DND-41 (cell line): ENCODE measurements around the gene KRTAP6-3.

Experiments
- ATAC-seq: fragments of 200-7000 bp; cut with Tn5 transposase; 3 replicates; pipeline ENCODE4 v1.9.1; 2021; ENCODE audit warnings: low read depth; ENCODE audit not compliant: insufficient read depth
- DNase-seq: peaks from one replicate; pipeline ENCODE4 v3.0.0-alpha.2; 2020
- H2AFZ ChIP-seq: 2 replicates; pipeline ENCODE4 v1.6.0; 2012; ENCODE audit warnings: low read depth, low read length
- H3K27ac ChIP-seq: 2 replicates; pipeline ENCODE4 v1.5.1; 2012; ENCODE audit warnings: low read length, inconsistent platforms
- H3K27me3 ChIP-seq: fragments of 200-600 bp; sonication (generic); 2 replicates; pipeline ENCODE4 v1.6.0; 2012; ENCODE audit warnings: low read length, mild to moderate bottlenecking, inconsistent platforms; ENCODE audit not compliant: insufficient read depth, poor library complexity
- H3K36me3 ChIP-seq: 2 replicates; pipeline ENCODE4 v1.5.1; 2012; ENCODE audit warnings: low read length, inconsistent platforms; ENCODE audit not compliant: insufficient read depth
- H3K4me1 ChIP-seq: 2 replicates; pipeline ENCODE4 v1.5.1; 2012; ENCODE audit warnings: mild to moderate bottlenecking, low read length; ENCODE audit not compliant: insufficient read depth
- H3K4me2 ChIP-seq: 2 replicates; pipeline ENCODE4 v1.6.0; 2012; ENCODE audit warnings: mild to moderate bottlenecking, moderate library complexity, low read length, inconsistent platforms; ENCODE audit not compliant: insufficient read depth
- H3K4me3 ChIP-seq, 2 experiments: fragments of 200-600 bp in 1 of 2; shearing (Covaris generic) in 1 of 2; 2 replicates each; pipeline ENCODE4 v1.5.1; 2012 to 2016; ENCODE audit warnings: inconsistent platforms in 2 of 2, low read length in 2 of 2, mild to moderate bottlenecking in 2 of 2, low read depth in 1 of 2, moderate library complexity in 1 of 2
- H3K79me2 ChIP-seq: 2 replicates; pipeline ENCODE4 v1.6.0; 2012; ENCODE audit warnings: low read length, inconsistent platforms; ENCODE audit not compliant: insufficient read depth
- H3K9ac ChIP-seq: 2 replicates; pipeline ENCODE4 v1.6.0; 2012; ENCODE audit warnings: low read depth, mild to moderate bottlenecking, inconsistent platforms, low read length, moderate library complexity
- H3K9me3 ChIP-seq: 2 replicates; pipeline ENCODE4 v1.5.1; 2012; ENCODE audit warnings: low read length, moderate library complexity, mild to moderate bottlenecking, inconsistent platforms; ENCODE audit not compliant: insufficient read depth, severe bottlenecking
- H4K20me1 ChIP-seq: 2 replicates; pipeline ENCODE4 v1.6.0; 2012; ENCODE audit warnings: low read length; ENCODE audit not compliant: insufficient read depth
- CTCF ChIP-seq: IDR thresholded peaks from 2 replicates; pipeline ENCODE4 v1.5.1; 2012; ENCODE audit warnings: borderline replicate concordance, low read length, moderate library complexity, mild to moderate bottlenecking; ENCODE audit not compliant: poor library complexity, severe bottlenecking; ENCODE audit errors: extremely low read depth
- EZH2 ChIP-seq: IDR thresholded peaks from 3 replicates; pipeline ENCODE4 v1.6.1; 2012; ENCODE audit warnings: borderline replicate concordance, low read depth, mild to moderate bottlenecking, moderate library complexity, low read length, inconsistent platforms; ENCODE audit not compliant: severe bottlenecking

The KRTAP6-3 gene, protein sequence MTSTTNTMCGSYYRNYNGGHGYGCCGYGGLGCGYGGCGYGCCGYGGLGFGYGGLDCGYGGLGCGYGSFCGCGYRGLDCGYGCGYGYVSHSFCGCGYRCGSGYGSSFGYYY

DNA sequence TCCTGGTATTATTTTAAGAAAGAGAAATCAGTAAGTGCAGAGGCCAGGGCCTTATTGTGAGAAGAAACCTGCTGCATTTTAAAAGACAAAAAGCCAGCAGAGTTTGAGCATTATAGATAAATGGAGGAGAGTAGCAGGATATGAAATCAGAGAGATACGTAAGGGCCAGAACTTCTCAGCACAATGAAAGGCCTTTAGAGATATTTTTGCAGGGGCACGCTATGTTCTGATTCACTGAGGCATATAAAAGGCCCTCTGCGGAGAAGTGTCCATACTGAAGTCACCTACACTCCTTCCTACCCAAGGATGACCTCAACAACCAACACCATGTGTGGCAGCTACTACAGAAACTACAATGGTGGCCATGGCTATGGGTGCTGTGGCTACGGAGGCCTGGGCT lies at the start of gene KRTAP6-3:
Gene KRTAP6-3, plus strand, starts transcription at position 301 of the 400 bp plus-strand sequence. Its CDS starts 6 bp downstream, at position 307.
- no peak within 1 kb of the TSS for H3K4me3 ChIP-seq
- no peak within 1 kb of the TSS for H3K27ac ChIP-seq
- TF ChIP-seq EZH2 (no peak), CTCF (no peak)
- H3K4me1 ChIP-seq: no peaks in the 10 kb centered on the region
- H3K9me3 ChIP-seq: no peaks in the 10 kb centered on the region
- no peaks in the 10 kb centered on the region for H3K79me2 ChIP-seq
- H4K20me1 ChIP-seq: no peaks in the 10 kb centered on the region
- no peaks in the 10 kb centered on the region for H3K27me3 ChIP-seq
- DNase-seq (no peak), ATAC-seq (no peak)
- no peaks in the 10 kb centered on the region for H3K36me3 ChIP-seq
- no peak within 1 kb of the TSS for H3K9ac ChIP-seq
- H2AFZ ChIP-seq: no peak within 1 kb of the TSS
- H3K4me2 ChIP-seq: no peak within 1 kb of the TSS

DNA sequence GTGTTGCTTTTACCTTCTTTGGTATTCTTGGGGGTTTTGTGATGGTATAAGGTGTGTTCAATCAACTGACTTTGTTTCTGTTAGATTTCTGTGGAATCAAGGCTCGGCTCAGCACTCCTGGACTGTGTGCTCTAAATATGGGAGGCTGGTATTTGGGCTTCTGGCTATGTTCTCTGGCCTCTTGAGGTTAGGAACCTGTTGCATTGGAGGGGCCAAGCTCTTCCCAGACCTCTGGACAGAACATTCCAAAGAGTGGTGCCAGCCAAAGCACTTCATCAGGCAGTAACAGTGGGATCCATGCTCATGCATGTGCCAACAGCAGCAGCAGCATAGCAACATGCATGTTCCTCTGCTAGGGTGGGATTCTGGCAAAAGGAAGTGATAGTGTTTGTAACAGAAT lies 39.5 kb upstream of the KRTAP6-3 start:
- Histone ChIP-seq H2AFZ (no peak overlapping the region), H3K36me3 (no peaks in the 10 kb centered on the region), H3K9me3 (no peaks in the 10 kb centered on the region), H3K27ac (no peak overlapping the region), H3K79me2 (no peaks in the 10 kb centered on the region), H3K4me1 (no peaks in the 10 kb centered on the region), H3K27me3 (no peaks in the 10 kb centered on the region), H3K4me3 (no peak overlapping the region), H3K9ac (no peak overlapping the region), H3K4me2 (no peak overlapping the region), H4K20me1 (no peaks in the 10 kb centered on the region)
- ATAC-seq (no peak), DNase-seq (no peak)
- TF ChIP-seq CTCF (no peak), EZH2 (no peak)

DNA sequence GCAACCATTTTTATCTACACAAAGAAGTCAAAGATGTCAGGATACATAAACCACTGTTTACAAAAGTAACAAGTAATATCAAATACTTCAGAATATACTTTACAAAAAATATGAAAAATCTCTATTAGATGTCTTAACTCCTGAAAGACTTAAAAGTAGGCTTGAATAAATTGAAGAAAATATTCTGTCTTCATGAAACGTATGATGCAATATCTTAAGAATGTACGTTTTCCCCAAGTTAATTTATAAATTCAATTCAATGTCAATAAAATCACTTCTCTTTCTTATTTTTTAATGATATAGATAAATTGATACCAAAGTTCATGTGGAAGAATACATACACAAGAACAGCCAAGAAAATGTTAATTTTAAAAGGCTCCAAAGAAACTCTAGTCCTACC lies 37.1 kb upstream of the KRTAP6-3 start:
- no peak for DNase-seq
- Histone ChIP-seq H3K36me3 (no peaks in the 10 kb centered on the region), H3K9ac (no peak overlapping the region), H4K20me1 (no peaks in the 10 kb centered on the region), H2AFZ (no peak overlapping the region), H3K27ac (no peak overlapping the region), H3K4me3 (no peak overlapping the region), H3K9me3 (no peaks in the 10 kb centered on the region), H3K27me3 (no peaks in the 10 kb centered on the region), H3K79me2 (no peaks in the 10 kb centered on the region), H3K4me1 (no peaks in the 10 kb centered on the region), H3K4me2 (no peak overlapping the region)
- TF ChIP-seq CTCF: no peak
- no peak for TF ChIP-seq EZH2
- no peak for ATAC-seq

DNA sequence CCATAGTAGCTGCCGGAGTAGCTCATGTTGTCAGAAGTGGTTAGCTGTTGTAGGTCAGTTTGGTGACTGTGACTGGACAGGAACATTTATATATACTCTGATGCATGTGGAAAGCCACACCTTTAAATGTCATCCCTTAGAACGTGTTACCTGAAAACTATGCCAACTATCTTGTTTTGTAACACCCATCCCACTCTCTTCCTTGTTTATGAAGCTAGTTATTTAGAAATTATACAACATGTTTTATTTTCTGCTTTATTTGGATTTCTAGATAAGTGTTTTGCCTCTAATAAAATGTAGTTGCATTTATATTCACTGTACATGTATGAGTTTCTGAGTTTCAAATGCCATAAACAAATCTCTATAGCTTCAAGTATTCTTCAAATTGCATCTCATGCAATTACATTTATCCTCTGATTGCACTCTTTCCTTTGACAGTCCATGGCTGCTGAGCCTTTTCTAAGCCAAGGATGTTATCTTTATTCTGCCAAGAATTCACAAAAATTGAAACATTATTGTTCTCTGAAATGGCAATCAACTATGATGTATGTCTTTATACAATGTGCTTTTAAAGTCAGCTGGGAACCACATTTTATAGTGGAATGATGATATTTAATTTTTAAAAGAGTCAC lies 30.9 kb upstream of the KRTAP6-3 start, which contains the start of gene KRTAP19-7:
Gene KRTAP19-7, minus strand, starts transcription at position 51 of the 632 bp plus-strand sequence. Its CDS starts 25 bp downstream, at position 26.
- H2AFZ ChIP-seq: no peak within 1 kb of the TSS
- DNase-seq (no peak), ATAC-seq (no peak)
- H4K20me1 ChIP-seq: no peaks in the 10 kb centered on the region
- TF ChIP-seq CTCF (no peak), EZH2 (no peak)
- no peak within 1 kb of the TSS for H3K27ac ChIP-seq
- no peak within 1 kb of the TSS for H3K9ac ChIP-seq
- no peak within 1 kb of the TSS for H3K4me2 ChIP-seq
- H3K4me3 ChIP-seq: no peak within 1 kb of the TSS
- H3K4me1 ChIP-seq: no peaks in the 10 kb centered on the region
- no peaks in the 10 kb centered on the region for H3K27me3 ChIP-seq
- H3K9me3 ChIP-seq: no peaks in the 10 kb centered on the region
- H3K79me2 ChIP-seq: no peaks in the 10 kb centered on the region
- no peaks in the 10 kb centered on the region for H3K36me3 ChIP-seq
